Myocyte (in vitro differentiated cells): ENCODE results near the gene BTG3. TPM values are rescaled to one million over a fixed set of nuclear protein-coding genes. Genes with fewer than 3 reads are reported as not detected.

Experiments used
- total RNA-seq: library from RNA; depleted of rRNA; stranded (reverse); fragments of >200 nt; gene quantifications from 2 replicates; pipeline ENCODE4 v1.2.3, GENCODE V29; 2014

The BTG3 gene
- total RNA-seq, 1 donor from 2014 or later = 32.3 TPM

Other genes with a start within 250 kb of the BTG3 start
- gene CXADR, start 99.9 kb downstream of the BTG3 start, total RNA-seq = not detected in 2 replicates
- gene C21orf91, start 206.5 kb upstream of the BTG3 start, total RNA-seq = 17.0 and 19.1 TPM in 2 replicates